B cell (primary cell): Measurements from ENCODE around the gene LONP1. TPM values are rescaled to one million over a fixed set of nuclear protein-coding genes. Genes with fewer than 3 reads are reported as not detected.
"Not testable (repeated sequence)": the region's sequence is repeated elsewhere in the genome, so short reads cannot be mapped to it uniquely, and the experiment has no call there.

Experiments
- ATAC-seq: fragments of 200-7000 bp; cut with Tn5 transposase; one replicate; pipeline ENCODE4 v1.10.0; 2021; ENCODE audit warnings: low read depth, mild to moderate bottlenecking, moderate number of reproducible peaks, moderate library complexity
- CTCF ChIA-PET: fragments of 350-600 bp; sonication (Branson Sonifier 250); formaldehyde crosslinking; loops from one replicate; lab custom pipeline; 2021; ENCODE audit warnings: antibody characterized with exemption, inconsistent platforms; lab: Charles Lee
- POLR2A ChIA-PET: fragments of 350-600 bp; sonication (Branson Sonifier 250); formaldehyde crosslinking; loops from one replicate; lab custom pipeline; 2021; ENCODE audit warnings: antibody characterized with exemption; lab: Charles Lee
- DNase-seq: peaks from one replicate; pipeline ENCODE4 v3.0.0; 2013
- H2AFZ ChIP-seq: 2 replicates; pipeline ENCODE4 v1.6.1; 2012; ENCODE audit warnings: mild to moderate bottlenecking, low read depth, low read length; ENCODE audit not compliant: insufficient read depth, poor library complexity, severe bottlenecking
- H3K27ac ChIP-seq, 2 donors: 1 replicate in 1 of 2; 2 replicates in 1 of 2; pipeline ENCODE4 v1.5.1; 2012 to 2013; ENCODE audit warnings: low read length in 2 of 2, mild to moderate bottlenecking in 2 of 2, moderate library complexity in 1 of 2
- H3K27me3 ChIP-seq, 4 experiments: fragments of 200-600 bp in 1 of 4; sonication (generic) in 1 of 4; replicated peaks in 1 of 4; 1 replicate in 2 of 4; 2 replicates in 2 of 4; pipeline versions ENCODE4 v1.6.1 to v1.7.0; 2013 to 2016; ENCODE audit warnings: low read length in 3 of 4, mild to moderate bottlenecking in 2 of 4, mixed read lengths in 1 of 4, moderate library complexity in 1 of 4; ENCODE audit not compliant: insufficient read depth in 4 of 4, control insufficient read depth in 3 of 4; ENCODE audit errors: control extremely low read depth in 1 of 4
- H3K36me3 ChIP-seq, 2 experiments: replicated peaks in 1 of 2; 1 replicate in 1 of 2; 2 replicates in 1 of 2; pipeline versions ENCODE4 v1.6.1 to v1.7.1; 2013; ENCODE audit warnings: low read length in 1 of 2; ENCODE audit not compliant: insufficient read depth in 2 of 2, control insufficient read depth in 1 of 2; ENCODE audit errors: control extremely low read depth in 1 of 2, extremely low read depth in 1 of 2
- H3K4me1 ChIP-seq, 2 donors: fragments of 200-600 bp in 1 of 2; sonication (generic) in 1 of 2; 1 replicate in 1 of 2; 2 replicates in 1 of 2; pipeline versions ENCODE4 v1.5.1 to v1.6.1; 2013 to 2017; ENCODE audit warnings: low read length in 2 of 2; ENCODE audit not compliant: control insufficient read depth in 2 of 2, insufficient read depth in 2 of 2
- H3K4me2 ChIP-seq: replicated peaks from 2 replicates; pipeline ENCODE3; 2012; ENCODE audit warnings: mild to moderate bottlenecking, low read depth, low read length; ENCODE audit not compliant: poor library complexity, severe bottlenecking
- H3K4me3 ChIP-seq, 5 experiments: fragments of 200-600 bp in 1 of 5; sonication (generic) in 1 of 5; 1 replicate in 3 of 5; 2 replicates in 2 of 5; pipeline versions ENCODE4 v1.5.1 to v1.7.0; 2011 to 2016; ENCODE audit warnings: low read length in 4 of 5, mild to moderate bottlenecking in 4 of 5, low read depth in 2 of 5, control low read depth in 1 of 5, moderate library complexity in 1 of 5; ENCODE audit not compliant: insufficient read depth in 1 of 5; ENCODE audit errors: control extremely low read depth in 1 of 5, extremely low read depth in 1 of 5
- H3K79me2 ChIP-seq: fragments of 200-600 bp; sonication (generic); one replicate; pipeline ENCODE4 v1.6.0; 2016; ENCODE audit warnings: low read length; ENCODE audit not compliant: control insufficient read depth, insufficient read depth
- H3K9ac ChIP-seq: fragments of 200-600 bp; sonication (generic); 2 replicates; pipeline ENCODE4 v1.6.1; 2017; ENCODE audit warnings: mild to moderate bottlenecking, low read length, moderate library complexity
- H3K9me3 ChIP-seq, 3 donors: one replicate each; pipeline versions ENCODE4 v1.6.1 to v1.7.1; 2013; ENCODE audit warnings: low read length in 2 of 3; ENCODE audit not compliant: control insufficient read depth in 2 of 3, insufficient read depth in 1 of 3; ENCODE audit errors: control extremely low read depth in 1 of 3
- H4K20me1 ChIP-seq: 2 replicates; pipeline ENCODE4 v1.6.0; 2012; ENCODE audit warnings: mild to moderate bottlenecking, low read length; ENCODE audit not compliant: insufficient read depth, control insufficient read depth, poor library complexity, severe bottlenecking
- H3K27ac Mint-ChIP-seq: one replicate; pipeline ENCODE4 v1.8.0; 2021; ENCODE audit warnings: mixed read lengths
- H3K27me3 Mint-ChIP-seq: one replicate; pipeline ENCODE4 v1.8.0; 2021; ENCODE audit warnings: mixed read lengths
- H3K4me1 Mint-ChIP-seq: one replicate; pipeline ENCODE4 v1.8.0; 2021; ENCODE audit warnings: mixed read lengths
- H3K4me3 Mint-ChIP-seq: one replicate; pipeline ENCODE4 v1.8.0; 2021; ENCODE audit warnings: mixed read lengths
- H3K9me3 Mint-ChIP-seq: one replicate; pipeline ENCODE4 v1.8.0; 2022; ENCODE audit warnings: mixed read lengths; ENCODE audit not compliant: insufficient read depth
- EZH2 ChIP-seq: IDR thresholded peaks from 2 replicates; pipeline ENCODE4 v1.6.1; 2012; ENCODE audit warnings: borderline replicate concordance, low read depth, mild to moderate bottlenecking, moderate library complexity, low read length; ENCODE audit not compliant: insufficient read depth, poor library complexity, severe bottlenecking
- WGBS: methylation state at CpG from one replicate; pipeline ENCODE4 v1.1.5; 2013; ENCODE audit warnings: missing lambda C conversion rate; ENCODE audit not compliant: insufficient coverage; 5-methylcytosine and 5-hydroxymethylcytosine counted together
- intact Hi-C: fragments of 100-400 bp; cut with micrococcal nuclease; formaldehyde crosslinking; loops from one replicate; pipeline ENCODE4 v1.10.0; 2022
- polyA plus RNA-seq: library from polyadenylated mRNA; depleted of rRNA; stranded (reverse); fragments of >200 nt; gene quantifications from 2 replicates; pipeline ENCODE4 v1.2.3, GENCODE V29; 2012
- total RNA-seq, 2 donors: library from RNA; stranded (reverse); fragments of 120-200 nt in 1 of 2; gene quantifications; 1 replicate in 1 of 2; 2 replicates in 1 of 2; pipeline versions ENCODE4 v1.2.3 to v1.2.4, GENCODE V29; 2013 to 2022
- TF ChIP-seq, protein P1 (sequence below): fragments of 200-600 bp; IDR thresholded peaks from one replicate; pipeline ENCODE4 v1.8.0; 2022; ENCODE audit warnings: antibody characterized with exemption, mild to moderate bottlenecking

Gene LONP1
- total and polyA plus RNA-seq, 2 donors (not counting 1 experiment from before 2014, with no cell fraction given): 60.1 to 67.2 TPM

DNA sequence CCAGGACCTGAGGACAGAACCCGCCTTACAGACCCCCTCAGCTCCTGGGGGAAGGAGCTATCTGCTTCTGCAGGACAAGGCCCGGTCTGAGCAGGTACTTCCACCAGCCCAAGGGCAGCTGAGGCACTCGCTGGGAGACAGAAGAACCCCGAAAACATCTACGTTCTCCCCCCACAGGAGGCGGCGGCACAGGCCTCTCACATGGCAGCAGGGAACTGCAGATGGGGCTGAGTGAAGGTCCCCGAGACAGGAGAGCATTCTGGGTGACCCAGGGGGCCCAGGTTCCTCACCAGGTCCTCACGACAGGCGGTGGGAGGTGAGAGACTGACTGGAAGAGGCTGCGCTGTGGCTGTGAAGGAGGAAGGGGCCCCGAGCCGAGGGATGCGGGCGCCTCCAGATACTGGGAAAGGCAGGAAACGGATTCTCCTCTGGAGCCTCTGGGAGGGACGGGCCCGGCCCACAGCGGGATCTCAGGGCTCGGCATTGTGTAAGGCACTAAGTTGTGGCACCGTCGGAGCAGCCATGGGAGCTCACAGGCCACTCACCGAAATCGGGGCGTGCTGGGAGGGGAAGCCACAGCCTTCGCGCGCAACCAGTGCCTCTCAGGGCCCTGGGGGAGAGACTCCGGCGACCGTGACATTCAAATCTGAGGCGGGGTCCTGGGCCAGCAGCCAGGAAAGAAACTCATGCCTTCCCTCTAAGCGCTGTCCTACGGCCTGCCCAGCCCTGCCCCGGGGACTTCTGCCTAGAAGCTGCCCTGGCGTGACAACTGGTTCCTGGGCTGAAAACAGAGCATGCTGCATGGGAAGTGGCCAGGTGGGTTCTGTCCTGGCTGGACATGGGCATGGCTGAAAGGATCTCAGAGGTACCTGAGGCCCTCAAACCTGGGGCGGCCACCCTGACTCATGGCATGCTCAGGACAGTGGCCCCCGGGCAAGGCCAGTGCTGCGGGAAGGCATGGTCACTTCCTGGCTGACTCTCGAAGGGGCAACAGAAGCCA lies 15.8 kb downstream of the LONP1 start:
- intact Hi-C loops: no loop called here
- no peaks in the 10 kb centered on the region for H3K27me3 ChIP-seq
- no peaks in the 10 kb centered on the region for H3K27me3 Mint-ChIP-seq
- H3K36me3 ChIP-seq: peaks cover 0 to 52% of the 10 kb centered on the region in 2 experiments
- ChIA-PET CTCF (no interaction called here), POLR2A (interaction anchor here (0.7 kb wide), 2 partner anchors 9 to 44 kb away, joined by 3 to 5 read pairs; no protein-coding TSS in a partner anchor)
- no peak overlapping the region for H2AFZ ChIP-seq
- H3K4me1 Mint-ChIP-seq: no peaks in the 10 kb centered on the region
- H4K20me1 ChIP-seq: peaks cover 15% of the 10 kb centered on the region
- no peaks in the 10 kb centered on the region for H3K9me3 Mint-ChIP-seq
- H3K9me3 ChIP-seq: peaks cover 0 to 2% (median 0%) of the 10 kb centered on the region in 3 donors
- H3K4me2 ChIP-seq: no peak overlapping the region
- no peak overlapping the region for H3K4me3 ChIP-seq
- no peak for ATAC-seq
- 98% methylated on average over 36 of the region's 40 CpGs for WGBS
- H3K79me2 ChIP-seq: peaks cover 14% of the 10 kb centered on the region
- no peak overlapping the region for H3K4me3 Mint-ChIP-seq
- no peak overlapping the region for H3K27ac ChIP-seq
- no peak overlapping the region for H3K27ac Mint-ChIP-seq
- TF ChIP-seq, protein P1, sequence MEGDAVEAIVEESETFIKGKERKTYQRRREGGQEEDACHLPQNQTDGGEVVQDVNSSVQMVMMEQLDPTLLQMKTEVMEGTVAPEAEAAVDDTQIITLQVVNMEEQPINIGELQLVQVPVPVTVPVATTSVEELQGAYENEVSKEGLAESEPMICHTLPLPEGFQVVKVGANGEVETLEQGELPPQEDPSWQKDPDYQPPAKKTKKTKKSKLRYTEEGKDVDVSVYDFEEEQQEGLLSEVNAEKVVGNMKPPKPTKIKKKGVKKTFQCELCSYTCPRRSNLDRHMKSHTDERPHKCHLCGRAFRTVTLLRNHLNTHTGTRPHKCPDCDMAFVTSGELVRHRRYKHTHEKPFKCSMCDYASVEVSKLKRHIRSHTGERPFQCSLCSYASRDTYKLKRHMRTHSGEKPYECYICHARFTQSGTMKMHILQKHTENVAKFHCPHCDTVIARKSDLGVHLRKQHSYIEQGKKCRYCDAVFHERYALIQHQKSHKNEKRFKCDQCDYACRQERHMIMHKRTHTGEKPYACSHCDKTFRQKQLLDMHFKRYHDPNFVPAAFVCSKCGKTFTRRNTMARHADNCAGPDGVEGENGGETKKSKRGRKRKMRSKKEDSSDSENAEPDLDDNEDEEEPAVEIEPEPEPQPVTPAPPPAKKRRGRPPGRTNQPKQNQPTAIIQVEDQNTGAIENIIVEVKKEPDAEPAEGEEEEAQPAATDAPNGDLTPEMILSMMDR: no peak
- no peak for TF ChIP-seq EZH2
- H3K9ac ChIP-seq: no peak overlapping the region
- no peaks in the 10 kb centered on the region for H3K4me1 ChIP-seq
- DNase-seq: peak; percentile 23

DNA sequence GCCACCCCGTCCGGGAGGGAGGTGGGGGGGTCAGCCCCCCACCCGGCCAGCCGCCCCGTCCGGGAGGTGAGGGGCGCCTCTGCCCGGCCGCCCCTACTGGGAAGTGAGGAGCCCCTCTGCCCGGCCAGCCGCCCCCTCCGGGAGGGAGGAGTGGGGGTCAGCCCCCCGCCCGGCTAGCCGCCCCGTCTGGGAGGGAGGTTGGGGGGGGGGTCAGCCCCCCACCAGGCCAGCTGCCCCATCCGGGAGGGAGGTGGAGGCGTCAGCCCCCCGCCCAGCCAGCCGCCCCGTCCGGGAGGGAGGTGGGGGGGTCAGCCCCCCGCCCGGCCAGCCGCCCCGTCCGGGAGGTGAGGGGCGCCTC lies 17.9 kb downstream of the LONP1 start:
- ATAC-seq, H3K4me2 ChIP-seq, H3K4me3 Mint-ChIP-seq, H3K4me1 ChIP-seq, H3K9ac ChIP-seq, H3K4me1 Mint-ChIP-seq, DNase-seq, intact Hi-C loops, H3K27ac ChIP-seq, H3K27me3 ChIP-seq, H3K27ac Mint-ChIP-seq, H3K27me3 Mint-ChIP-seq, H3K9me3 ChIP-seq, H2AFZ ChIP-seq, H3K4me3 ChIP-seq, CTCF ChIA-PET, H3K9me3 Mint-ChIP-seq: not testable (repeated sequence)
- Histone ChIP-seq H4K20me1 (peaks cover 34% of the 10 kb centered on the region), H3K79me2 (peaks cover 14% of the 10 kb centered on the region), H3K36me3 (peaks cover 0 to 56% of the 10 kb centered on the region in 2 experiments)
- POLR2A ChIA-PET: interaction anchor here (0.6 kb wide), 1 partner anchor 1698 kb away, joined by 4 read pairs; no protein-coding TSS in a partner anchor
- 92% methylated on average over 5 of the region's 28 CpGs for WGBS
